ENCODE results near the gene AHRR. TPM values are rescaled to one million over a fixed set of nuclear protein-coding genes. Genes with fewer than 3 reads are reported as not detected.

Gene AHRR
- total and polyA plus RNA-seq, 12 donors, result 0.07 to 1.2 (median 0.33) TPM; not detected in 2

- no peak overlapping the region for H3K4me3 ChIP-seq
- no peaks in the 10 kb centered on the region for H3K36me3 ChIP-seq
- DNase-seq, result peak in 1 of 2 donors; percentile 1
- ATAC-seq, result peak in 1 of 8 donors; percentile 55
- peaks cover 0 to 4% (median 0%) of the 10 kb centered on the region in 11 donors for H3K9me3 ChIP-seq
- no peak overlapping the region for H3K27ac ChIP-seq
- no peak for TF ChIP-seq CTCF (IDR thresholded peaks at IDR 0.05)
- H3K27me3 ChIP-seq, result peaks cover 0 to 12% (median 6%) of the 10 kb centered on the region in 7 donors
- no peaks in the 10 kb centered on the region for H3K4me1 ChIP-seq
- intact Hi-C loops (cut with DNase I), result no loop called here
- 88 to 90% methylated on average over 28 to 30 of the region's 30 CpGs for WGBS, 2 donors
Measured at GRCh38 chr5:353612-354580, 32.4 kb downstream of the AHRR start.

DNA sequence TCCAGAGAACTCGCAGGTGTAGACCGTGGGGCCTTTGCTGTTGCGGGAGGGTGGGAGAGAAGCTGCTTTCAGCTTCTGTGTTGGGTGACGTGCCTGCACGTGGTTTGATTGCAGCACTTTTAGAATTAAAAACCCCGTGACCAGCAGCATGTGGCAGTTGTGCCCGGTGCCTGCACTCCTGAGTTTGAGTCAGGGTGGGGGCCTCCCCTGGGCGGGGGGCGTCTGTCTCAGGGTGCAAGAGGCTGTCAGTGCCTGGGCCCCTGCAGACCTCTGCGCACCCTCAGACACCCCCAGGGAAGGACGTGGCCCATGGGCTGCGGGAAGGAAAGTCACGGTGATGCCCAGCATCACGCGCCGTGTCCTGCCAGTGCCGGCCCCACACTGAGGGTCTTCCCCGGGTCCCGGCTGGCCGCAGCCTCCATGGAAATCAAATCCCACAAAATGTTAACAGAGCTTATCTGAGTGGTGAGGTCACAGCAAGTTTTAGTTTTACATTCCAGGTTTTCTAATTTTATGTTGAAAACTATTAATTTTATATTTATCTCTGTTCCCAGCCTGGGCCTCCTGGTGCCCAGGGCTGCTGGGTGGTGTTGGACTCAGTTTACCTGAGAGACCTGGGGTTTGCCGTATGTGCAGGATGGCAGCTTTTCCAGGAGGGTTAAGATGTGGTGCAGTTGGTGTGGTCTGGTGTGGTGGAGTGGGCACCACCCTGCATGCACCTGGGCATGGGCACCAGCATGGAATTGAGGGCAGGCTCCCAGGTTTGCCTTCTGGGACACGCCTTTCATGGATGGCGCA lies 33.3 kb downstream of the AHRR start:
- peak in 1 of 8 donors; percentile 47 for ATAC-seq
- no peak for TF ChIP-seq CTCF (IDR thresholded peaks at IDR 0.05)

GRCh38 chr5:355379-355935 lies 33.9 kb downstream of the AHRR start:
- no peak for TF ChIP-seq CTCF (IDR thresholded peaks at IDR 0.05)
- Histone ChIP-seq H3K4me3 (no peak overlapping the region), H3K27me3 (peaks cover 0 to 4% (median 0%) of the 10 kb centered on the region in 7 donors), H3K27ac (no peak overlapping the region), H3K9me3 (peaks cover 0 to 4% (median 0%) of the 10 kb centered on the region in 11 donors), H3K4me1 (peaks cover 0 to 9% (median 0%) of the 10 kb centered on the region in 9 donors), H3K36me3 (no peaks in the 10 kb centered on the region)
- ATAC-seq (no peak), DNase-seq (peak in 1 of 2 donors; percentile 1)
- 76 to 80% methylated on average over 19 of the region's 19 CpGs for WGBS, 2 donors
- intact Hi-C loops (cut with DNase I), result no loop called here

More for the DNA sequence above, 33.3 kb downstream of the AHRR start:
- Histone ChIP-seq H3K36me3 (no peaks in the 10 kb centered on the region), H3K27ac (no peak overlapping the region), H3K9me3 (peaks cover 0 to 4% (median 0%) of the 10 kb centered on the region in 11 donors), H3K4me3 (no peak overlapping the region), H3K27me3 (peaks cover 0 to 7% (median 3%) of the 10 kb centered on the region in 7 donors), H3K4me1 (peaks cover 0 to 2% (median 0%) of the 10 kb centered on the region in 9 donors)
- WGBS, 2 donors, result 89 to 91% methylated on average over 23 of the region's 23 CpGs
- peak in 1 of 2 donors; percentile 1 for DNase-seq
- intact Hi-C loops (cut with DNase I), result no loop called here

DNA sequence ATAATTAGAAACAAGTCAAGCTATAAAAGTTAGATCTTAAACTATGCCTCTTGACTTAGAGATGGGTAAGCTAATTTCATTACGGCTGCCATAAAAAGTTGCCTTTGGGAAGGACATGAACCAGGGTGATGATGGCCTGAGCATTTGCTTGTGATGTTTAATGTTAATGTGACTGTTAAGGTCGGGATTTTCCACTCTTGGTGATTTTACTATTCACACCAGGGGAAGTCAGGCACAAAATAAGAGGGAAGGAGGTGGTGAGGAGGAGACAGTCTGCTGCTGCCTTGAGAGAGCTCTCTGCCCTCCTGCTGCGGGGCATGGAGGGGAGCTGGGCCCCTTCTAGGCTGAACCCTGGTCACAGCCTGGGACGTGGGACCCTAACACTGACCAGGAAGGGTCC lies 34.4 kb downstream of the AHRR start:
- H3K9me3 ChIP-seq, result peaks cover 0 to 4% (median 0%) of the 10 kb centered on the region in 11 donors
- no peaks in the 10 kb centered on the region for H3K36me3 ChIP-seq
- intact Hi-C loops (cut with DNase I), result no loop called here
- no peaks in the 10 kb centered on the region for H3K27me3 ChIP-seq
- DNase-seq, result no peak
- H3K4me3 ChIP-seq, result no peak overlapping the region
- WGBS, 2 donors, result 82 to 85% methylated on average over 4 of the region's 4 CpGs
- no peak for ATAC-seq
- H3K27ac ChIP-seq, result no peak overlapping the region
- TF ChIP-seq CTCF (IDR thresholded peaks at IDR 0.05), result no peak
- peaks cover 0 to 11% (median 0%) of the 10 kb centered on the region in 9 donors for H3K4me1 ChIP-seq

Data from heart right ventricle (tissue), 16 donors.